ENCODE measurements around the gene ZNF227.
"Not testable (repeated sequence)": the region's sequence is repeated elsewhere in the genome, so short reads cannot be mapped to it uniquely, and the experiment has no call there.

The ZNF227 gene

DNA sequence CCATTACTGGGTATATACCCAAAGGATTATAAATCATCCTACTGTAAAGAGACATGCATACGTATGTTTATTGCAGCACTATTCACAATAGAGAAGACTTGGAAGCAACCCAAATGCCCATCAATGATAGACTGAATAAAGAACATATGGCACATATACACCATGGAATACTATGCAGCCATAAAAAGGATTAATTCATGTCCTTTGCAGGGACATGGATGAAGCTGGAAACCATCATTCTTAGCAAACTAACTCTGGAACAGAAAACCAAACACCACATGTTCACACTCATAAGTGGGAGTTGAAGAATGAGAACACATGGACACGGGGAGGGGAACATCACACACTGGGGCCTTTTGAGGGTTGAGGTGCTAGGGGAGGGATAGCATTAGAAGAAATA lies 41.1 kb downstream of the ZNF227 start:
- not testable (repeated sequence) for DNase-seq

DNA sequence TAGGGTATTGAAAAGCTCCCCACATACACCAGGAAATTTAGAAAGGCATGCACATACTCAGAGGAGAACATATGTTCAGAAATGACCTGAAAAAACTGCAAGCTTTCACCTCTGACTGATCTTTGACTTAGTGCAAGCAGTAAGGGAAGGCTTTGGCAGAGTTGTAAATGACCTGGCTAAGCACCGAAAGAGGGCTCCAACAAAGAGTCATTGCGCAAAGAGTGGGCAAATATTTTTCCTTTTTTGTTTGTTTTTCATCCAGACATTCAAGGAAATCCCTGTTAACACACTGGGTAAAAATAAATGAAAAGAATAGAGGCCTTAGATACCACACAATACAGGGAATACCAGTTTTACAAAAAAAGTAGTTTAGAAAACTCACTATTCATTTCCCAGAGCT lies 42.2 kb downstream of the ZNF227 start:
- no peak for DNase-seq

DNA sequence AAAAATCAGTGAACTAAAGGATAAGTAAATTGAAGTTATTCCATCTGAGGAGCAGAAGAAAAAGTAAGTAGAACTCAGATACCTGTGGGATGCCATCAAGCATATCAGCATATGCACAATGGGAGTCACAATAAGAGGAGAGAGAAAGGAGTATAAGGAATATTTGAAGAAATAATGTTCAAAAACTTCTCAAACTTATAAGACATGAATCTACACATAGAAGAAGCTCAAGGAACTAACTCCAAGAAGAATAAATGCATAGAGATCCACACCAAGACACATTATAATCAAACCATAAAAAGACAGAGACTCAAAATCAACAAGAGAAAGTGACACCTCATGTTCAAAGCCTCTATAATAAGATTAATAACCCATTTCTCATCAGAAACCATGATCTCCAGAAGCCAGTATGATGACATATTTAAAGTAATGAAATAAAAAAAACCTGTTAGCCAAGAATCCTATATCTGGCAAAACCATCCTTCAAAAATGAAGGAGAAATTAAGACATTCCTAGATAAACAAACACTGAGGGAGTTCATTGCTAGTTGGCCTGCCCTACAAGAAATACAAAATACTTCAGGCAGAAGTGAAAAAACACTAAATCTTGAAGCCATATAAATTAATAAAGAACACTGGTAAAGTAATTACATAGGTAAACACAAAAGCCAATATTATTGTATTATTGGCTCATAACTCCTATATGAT lies 43.5 kb downstream of the ZNF227 start:
- DNase-seq = no peak

DNA sequence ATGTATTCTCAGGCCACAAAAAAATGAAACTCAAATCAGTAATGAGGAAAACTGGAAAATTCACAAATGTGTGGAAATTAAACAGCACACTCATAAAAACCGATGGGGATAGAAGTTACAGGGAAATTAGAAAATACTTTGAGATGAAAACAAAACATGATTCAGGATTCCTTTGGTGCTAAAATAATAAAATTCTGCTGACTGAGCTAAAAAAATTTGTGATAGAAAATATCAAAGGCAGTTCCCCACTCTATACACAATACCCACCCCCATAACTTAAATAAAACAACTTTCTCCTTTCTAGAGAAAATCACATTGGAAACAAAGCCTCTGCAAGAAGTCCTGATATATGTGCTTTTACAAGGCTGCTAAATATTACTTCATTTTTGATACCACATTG lies 45.8 kb downstream of the ZNF227 start:
- no peak for DNase-seq

DNA sequence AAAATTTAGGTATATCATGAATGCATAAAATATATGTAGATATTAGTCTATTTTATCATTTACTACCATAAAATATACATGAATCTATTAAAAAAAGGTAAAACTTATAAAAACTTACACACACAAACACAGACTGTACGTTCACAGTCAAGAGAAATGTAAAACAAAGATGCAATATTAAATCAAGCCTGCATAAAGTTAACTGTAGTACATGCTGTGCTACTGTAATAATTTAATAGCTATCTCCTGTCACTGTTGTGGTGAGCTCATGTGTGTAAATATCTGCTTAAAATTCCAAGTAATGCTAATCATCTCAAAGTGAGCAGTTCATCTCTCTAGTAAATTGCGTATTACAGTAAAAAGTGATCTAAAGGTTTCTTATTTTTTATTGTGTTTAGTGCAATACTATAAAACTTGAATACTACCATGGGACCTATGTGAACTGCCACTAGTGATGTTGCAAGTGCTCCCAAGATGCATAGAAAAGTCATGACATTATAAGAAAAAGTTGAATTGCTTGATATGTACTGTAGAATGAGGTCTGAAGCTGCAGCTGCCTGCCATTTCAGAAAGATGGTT lies 46.6 kb downstream of the ZNF227 start:
- no peak for DNase-seq

DNA sequence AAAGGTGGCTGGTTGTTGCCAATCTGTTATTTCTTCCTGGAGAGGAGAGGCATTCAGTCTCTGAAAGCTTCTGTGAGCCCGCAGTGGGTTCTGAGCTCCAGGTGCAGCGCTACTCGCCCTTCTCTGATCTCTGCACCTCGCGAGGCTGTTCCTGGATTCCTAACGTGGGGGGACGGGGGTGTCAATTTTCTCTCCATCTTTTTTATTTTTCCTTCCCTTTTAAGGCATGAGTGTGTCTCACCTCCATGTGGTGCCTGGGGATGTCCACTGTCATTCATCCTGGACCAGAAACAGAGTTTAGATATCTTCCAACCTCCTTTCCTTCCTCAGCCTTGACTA lies 48.0 kb downstream of the ZNF227 start:
- no peak for DNase-seq

DNA sequence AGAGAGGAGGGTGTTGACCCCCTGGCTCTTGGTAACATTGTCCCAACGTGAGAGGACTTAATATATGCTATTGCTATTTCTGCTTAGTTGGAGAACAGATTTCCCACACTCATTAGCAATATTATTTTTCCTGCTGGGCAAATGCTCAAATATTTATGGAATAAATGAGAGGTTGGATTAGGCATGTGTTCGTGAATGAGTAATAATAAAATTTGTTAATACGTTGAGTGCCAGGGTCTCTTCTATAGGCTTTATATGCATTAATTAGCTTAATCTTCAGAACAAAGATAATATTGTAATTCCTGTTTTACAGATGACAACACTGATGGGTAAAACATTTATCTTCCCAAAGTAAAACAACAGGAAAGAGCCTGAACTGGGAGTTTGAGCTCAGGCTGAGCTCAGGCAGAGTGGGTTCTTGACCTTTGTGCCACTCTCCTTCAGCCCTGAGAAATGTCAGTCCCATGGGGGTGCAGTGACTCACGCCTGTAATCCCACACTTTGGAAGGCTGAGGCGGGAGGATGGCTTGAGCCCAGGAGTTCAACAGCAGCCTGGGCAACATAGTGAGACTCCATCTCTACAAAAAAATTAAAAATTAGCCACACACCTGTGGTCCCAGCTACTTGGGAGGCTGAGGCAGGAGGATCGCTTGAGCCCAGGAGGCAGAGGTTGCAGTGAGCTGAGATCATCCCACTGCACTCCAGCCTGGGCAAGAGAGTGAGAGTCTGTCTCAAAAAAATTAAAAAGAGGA lies 48.5 kb downstream of the ZNF227 start:
- DNase-seq = no peak

DNA sequence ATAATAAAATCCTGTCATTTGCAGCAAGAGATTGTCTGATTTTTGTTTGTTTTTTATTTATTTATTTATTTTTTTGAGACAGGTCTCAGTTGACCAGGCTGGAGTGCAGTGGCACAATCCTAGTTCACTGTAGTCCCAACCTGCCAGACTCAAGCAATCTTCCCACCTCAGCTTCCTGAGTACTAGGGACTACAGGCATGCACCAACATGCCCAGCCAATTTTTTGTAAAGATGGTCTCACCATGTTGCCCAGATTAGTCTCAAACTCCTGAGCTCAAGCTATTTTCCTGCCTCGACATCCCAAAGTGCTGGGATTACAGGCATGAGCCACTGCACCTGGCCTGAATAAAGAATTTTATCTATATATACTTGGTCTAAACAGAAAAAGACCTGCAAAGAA lies 65.0 kb downstream of the ZNF227 start:
- DNase-seq = no peak

DNA sequence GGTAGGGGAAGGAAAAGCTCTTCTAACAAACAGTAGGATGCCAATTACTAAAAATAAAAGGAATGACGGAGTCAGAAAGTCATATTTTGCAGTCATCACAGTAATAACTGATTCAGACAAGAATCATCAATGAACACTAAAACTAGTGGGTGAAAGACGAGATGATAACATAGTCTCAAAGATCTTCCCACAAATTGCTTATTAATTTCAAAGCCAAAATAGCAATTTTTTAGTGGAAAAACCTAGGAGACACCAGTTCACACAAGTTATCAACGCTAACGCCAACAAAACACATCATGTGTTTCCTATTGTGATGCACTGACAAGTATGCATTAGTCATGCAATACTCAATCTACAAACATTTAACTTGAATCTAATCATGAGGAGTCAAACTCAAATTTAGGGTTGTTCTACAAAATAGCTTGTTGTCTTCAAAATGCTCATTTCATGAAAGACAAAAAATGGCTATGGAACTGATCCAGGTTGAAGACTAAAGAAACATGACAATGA lies 65.9 kb downstream of the ZNF227 start:
- no peak for DNase-seq

DNA sequence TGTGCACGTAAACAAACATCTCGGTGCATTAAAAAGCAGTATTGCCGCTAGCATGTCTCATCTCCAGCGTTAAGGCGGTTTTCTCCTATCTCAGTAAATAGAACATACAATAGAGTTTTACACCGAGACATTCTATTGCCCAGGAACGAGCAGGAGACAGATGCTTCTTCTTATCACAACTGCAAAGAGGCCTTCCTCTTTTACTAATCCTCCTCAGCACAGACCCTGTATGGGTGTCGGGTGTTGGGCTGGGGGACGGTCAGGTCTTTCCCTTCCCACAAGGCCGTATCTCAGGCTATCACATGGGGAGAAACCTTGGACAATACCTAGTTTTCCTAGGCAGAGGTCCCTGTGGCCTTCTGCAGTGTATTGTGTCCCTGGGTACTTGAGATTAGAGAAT lies 68.6 kb downstream of the ZNF227 start:
- no peak for DNase-seq

DNA sequence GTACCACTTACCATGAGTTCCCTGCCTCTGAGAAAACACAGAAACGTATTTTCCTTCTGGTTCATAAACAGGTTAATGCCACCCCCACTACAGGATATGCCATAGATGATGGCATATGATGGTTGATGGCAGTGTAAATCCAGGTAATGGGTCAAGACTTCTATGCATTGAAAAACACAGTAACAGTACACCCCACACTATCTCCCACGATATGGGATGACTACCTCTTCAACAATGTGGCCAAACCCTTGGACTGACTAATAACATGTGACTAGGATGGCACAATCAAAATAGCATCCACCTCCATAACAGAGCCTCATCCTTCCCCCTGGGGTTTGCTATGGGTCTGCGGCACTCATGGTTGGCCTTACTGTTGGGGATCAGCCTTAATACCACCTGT lies 70.5 kb downstream of the ZNF227 start:
- DNase-seq = no peak

DNA sequence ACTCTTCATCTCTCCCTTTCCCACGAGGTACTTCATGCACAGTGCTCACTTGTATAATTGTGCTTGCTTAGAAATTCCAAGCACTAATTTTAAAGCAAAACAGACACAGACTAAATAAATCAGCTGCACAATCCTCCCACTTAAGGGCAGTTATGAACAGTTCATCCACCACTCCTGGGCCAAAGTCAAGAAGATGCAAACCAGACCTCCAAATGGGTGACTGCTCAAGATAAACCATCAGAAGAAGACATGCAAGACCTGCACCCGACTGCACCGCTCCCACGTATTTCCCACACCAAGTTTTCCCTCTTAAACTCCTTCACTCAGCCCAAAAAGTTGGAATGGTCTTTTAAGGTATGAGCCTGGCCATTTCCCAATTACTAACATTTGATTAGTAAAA lies 72.6 kb downstream of the ZNF227 start:
- DNase-seq = no peak
